Adipocyte (in vitro differentiated cells): Measurements from ENCODE around the gene MRTFB.
"Not testable (repeated sequence)": the region's sequence is repeated elsewhere in the genome, so short reads cannot be mapped to it uniquely, and the experiment has no call there.

Experiments
- DNase-seq: peaks from one replicate; pipeline ENCODE4 v3.0.0-alpha.2; 2015; ENCODE audit warnings: low read depth
- H3K27me3 ChIP-seq: replicated peaks from 2 replicates; pipeline ENCODE4 v1.7.0; 2013; ENCODE audit warnings: mild to moderate bottlenecking, low read length, moderate library complexity; ENCODE audit not compliant: control insufficient read depth, insufficient read depth
- H3K36me3 ChIP-seq: 2 replicates; pipeline ENCODE4 v1.7.0; 2013; ENCODE audit warnings: low read length, mild to moderate bottlenecking, moderate library complexity; ENCODE audit not compliant: control insufficient read depth, insufficient read depth, severe bottlenecking
- H3K4me1 ChIP-seq: 2 replicates; pipeline ENCODE4 v1.7.0; 2013; ENCODE audit warnings: mild to moderate bottlenecking, low read length, moderate library complexity; ENCODE audit not compliant: control insufficient read depth, insufficient read depth
- H3K4me3 ChIP-seq: 2 replicates; pipeline ENCODE4 v1.7.0; 2013; ENCODE audit warnings: mild to moderate bottlenecking, low read length, moderate library complexity
- H3K9ac ChIP-seq: 2 replicates; pipeline ENCODE4 v1.7.0; 2013; ENCODE audit warnings: mild to moderate bottlenecking, low read length, moderate library complexity
- H3K9me3 ChIP-seq: 2 replicates; pipeline ENCODE4 v1.7.0; 2013; ENCODE audit warnings: mild to moderate bottlenecking, low read length, moderate library complexity; ENCODE audit not compliant: control insufficient read depth

The MRTFB gene, protein sequence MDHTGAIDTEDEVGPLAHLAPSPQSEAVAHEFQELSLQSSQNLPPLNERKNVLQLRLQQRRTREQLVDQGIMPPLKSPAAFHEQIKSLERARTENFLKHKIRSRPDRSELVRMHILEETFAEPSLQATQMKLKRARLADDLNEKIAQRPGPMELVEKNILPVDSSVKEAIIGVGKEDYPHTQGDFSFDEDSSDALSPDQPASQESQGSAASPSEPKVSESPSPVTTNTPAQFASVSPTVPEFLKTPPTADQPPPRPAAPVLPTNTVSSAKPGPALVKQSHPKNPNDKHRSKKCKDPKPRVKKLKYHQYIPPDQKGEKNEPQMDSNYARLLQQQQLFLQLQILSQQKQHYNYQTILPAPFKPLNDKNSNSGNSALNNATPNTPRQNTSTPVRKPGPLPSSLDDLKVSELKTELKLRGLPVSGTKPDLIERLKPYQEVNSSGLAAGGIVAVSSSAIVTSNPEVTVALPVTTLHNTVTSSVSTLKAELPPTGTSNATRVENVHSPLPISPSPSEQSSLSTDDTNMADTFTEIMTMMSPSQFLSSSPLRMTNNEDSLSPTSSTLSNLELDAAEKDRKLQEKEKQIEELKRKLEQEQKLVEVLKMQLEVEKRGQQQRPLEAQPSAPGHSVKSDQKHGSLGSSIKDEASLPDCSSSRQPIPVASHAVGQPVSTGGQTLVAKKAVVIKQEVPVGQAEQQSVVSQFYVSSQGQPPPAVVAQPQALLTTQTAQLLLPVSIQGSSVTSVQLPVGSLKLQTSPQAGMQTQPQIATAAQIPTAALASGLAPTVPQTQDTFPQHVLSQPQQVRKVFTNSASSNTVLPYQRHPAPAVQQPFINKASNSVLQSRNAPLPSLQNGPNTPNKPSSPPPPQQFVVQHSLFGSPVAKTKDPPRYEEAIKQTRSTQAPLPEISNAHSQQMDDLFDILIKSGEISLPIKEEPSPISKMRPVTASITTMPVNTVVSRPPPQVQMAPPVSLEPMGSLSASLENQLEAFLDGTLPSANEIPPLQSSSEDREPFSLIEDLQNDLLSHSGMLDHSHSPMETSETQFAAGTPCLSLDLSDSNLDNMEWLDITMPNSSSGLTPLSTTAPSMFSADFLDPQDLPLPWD

DNA sequence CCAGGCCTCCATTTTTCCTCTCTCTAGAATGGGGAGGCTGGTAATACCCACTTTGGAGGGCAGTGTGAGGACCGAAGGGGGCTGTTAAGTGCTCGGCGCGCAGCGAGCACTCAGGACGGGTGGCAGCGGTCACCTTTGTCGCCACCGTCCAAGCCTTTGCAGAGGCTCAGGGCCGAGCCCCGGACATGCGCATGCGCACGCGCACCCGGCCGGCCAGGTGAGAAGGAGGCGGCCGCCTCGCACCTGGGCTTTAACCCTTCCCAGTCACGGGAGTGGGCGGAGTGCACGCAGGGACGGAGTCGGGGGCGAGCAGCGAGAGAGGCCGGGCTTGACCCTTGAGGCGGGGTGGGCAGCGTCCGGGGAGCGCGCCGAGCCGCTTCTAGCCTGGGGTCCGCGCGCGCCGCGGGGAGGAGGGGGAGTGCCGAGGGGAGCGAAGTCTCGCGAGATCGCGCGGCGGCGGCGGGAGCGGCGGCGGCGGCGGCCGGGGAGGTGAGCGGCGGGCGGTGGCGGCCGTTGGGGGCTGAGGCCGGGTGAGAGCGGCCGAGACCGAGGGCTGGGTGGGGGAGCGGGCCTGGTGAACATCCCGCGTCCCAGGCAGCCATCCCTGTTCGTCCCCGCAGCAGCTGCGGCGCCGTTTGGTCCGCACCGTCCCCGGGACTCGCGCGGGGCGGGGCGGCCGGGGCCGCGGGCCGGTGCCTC lies at the start of gene MRTFB:
Gene MRTFB (plus strand): TSS at position 443 of the 699 bp plus-strand sequence. CDS start 69,288 bp downstream, outside the sequence.
- peak within 1 kb of the TSS; percentile 91 for H3K4me3 ChIP-seq
- no peaks in the 10 kb centered on the region for H3K9me3 ChIP-seq
- H3K4me1 ChIP-seq = peaks cover 6% of the 10 kb centered on the region
- peak; percentile 87 for DNase-seq
- no peaks in the 10 kb centered on the region for H3K36me3 ChIP-seq
- peaks cover 3% of the 10 kb centered on the region for H3K27me3 ChIP-seq
- H3K9ac ChIP-seq = peak within 1 kb of the TSS; percentile 93

DNA sequence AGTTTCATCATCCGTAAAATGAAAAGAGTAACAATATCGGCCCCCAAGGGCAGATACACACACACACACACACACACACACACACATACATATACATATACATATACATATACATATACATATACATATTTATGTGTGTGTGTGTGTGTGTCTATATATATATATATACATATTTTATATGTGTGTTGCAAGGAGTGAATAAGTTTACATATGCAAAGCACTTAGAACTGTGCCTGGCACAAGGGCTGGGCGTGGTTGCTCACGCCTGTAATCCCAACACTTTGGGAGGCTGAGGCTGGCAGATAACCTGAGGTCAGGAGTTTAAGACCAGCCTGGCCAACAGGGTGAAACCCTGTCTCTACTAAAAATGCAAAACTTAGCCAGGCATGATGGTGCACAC lies 47.6 kb upstream of the MRTFB start:
- not testable (repeated sequence) for H3K9me3 ChIP-seq, H3K4me1 ChIP-seq, H3K4me3 ChIP-seq, H3K36me3 ChIP-seq, H3K27me3 ChIP-seq, H3K9ac ChIP-seq, DNase-seq

DNA sequence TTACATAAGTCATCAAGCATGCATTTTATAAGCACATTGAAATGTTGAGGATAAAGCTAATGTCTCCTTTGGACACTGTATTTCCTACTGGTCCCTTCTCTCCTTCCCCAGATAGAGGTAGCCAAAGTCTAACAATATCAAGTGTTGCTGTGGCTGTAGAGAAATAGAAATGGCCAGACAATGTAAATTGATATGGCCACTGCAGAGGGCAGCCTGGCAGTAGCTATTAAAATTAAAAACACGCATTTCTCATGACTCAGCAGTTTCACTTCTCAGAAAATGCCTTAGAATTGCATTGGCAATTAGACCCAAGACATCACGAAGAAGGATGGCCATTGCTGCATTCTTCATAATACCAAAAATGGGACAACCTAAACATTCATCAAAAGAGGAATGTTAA lies 46.8 kb upstream of the MRTFB start:
- H3K4me3 ChIP-seq = no peak overlapping the region
- H3K4me1 ChIP-seq = peaks cover 7% of the 10 kb centered on the region
- peaks cover 7% of the 10 kb centered on the region for H3K27me3 ChIP-seq
- peaks cover 5% of the 10 kb centered on the region for H3K9me3 ChIP-seq
- no peaks in the 10 kb centered on the region for H3K36me3 ChIP-seq
- DNase-seq = peak; percentile 67
- no peak overlapping the region for H3K9ac ChIP-seq

DNA sequence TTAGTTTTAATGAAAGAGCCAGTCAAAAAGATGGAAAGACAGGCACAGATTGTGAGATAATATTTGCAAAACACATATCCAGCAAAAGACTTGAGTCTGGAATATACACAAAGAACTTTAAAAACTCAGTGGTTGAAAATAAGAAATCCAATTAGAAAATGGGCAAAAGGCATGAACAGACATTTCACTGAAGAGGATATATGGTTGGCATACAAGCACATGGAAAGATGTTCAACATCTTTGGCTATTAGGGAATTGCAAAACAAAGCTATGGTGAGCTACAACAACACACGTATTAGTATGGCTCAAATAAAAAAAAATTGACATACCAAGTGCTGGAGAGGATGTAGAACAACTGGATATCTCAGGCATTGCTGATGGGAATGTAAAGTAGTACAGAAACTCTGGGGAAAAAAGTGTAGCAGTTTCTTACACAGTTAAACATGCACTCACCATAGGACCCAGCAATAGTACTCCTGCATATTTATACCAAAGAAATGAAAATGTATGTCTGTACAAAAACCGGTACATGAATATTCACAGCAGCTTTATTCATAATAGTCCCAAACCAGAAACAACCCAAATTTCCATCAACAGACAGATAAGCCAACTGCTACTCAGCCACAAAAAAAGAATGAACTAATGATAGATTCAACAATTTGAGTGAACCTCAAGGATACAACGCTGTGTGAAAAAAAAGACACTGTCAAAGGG lies 44.4 kb upstream of the MRTFB start:
- Histone ChIP-seq H3K9ac (no peak overlapping the region), H3K36me3 (no peaks in the 10 kb centered on the region), H3K9me3 (peaks cover 5% of the 10 kb centered on the region), H3K27me3 (peaks cover 7% of the 10 kb centered on the region), H3K4me1 (peaks cover 7% of the 10 kb centered on the region), H3K4me3 (no peak overlapping the region)
- DNase-seq = no peak

DNA sequence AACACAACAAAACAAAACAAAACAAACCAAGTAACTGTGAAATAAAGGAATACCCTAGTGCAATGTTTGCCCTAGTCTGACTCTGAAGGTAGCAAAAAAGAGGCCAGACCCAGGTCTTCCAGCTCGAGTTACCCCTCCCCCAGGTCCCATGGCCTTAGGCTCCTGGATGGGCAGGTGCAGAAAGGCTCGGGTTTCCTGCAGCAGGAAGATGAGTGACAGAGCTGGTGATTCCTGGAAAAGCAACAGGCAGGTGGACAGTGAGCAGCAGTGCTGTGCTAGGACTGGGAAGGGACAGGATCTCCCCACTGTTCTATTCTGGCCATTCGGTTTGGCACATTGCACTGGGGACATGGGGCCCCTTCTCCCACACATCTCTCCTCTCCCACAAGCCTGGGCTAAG lies 42.9 kb upstream of the MRTFB start:
- Histone ChIP-seq H3K9me3 (peaks cover 5% of the 10 kb centered on the region), H3K4me3 (no peak overlapping the region), H3K9ac (no peak overlapping the region), H3K4me1 (peaks cover 7% of the 10 kb centered on the region), H3K27me3 (peaks cover 7% of the 10 kb centered on the region), H3K36me3 (no peaks in the 10 kb centered on the region)
- no peak for DNase-seq

DNA sequence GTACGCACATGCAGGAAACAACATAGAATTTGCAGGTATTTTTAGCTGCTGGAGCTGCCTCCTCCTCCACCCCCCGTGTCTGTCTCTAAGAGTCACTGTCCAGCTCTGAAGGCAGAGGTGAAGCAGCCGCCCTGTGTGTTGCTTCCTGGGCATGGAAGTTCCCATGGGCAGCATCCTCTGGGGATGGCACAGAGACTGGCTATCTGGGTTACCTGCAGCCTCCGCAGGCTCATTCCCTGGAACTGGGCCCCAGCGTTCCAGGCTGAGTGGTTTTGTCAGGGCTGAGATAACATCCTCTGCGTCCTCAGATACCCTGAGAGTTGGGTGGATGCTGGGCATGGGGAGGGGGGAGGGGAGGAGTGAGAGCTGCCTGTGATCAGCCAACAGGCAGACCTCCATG lies 41.5 kb upstream of the MRTFB start:
- no peak for DNase-seq
- Histone ChIP-seq H3K4me1 (peaks cover under 1% of the 10 kb centered on the region), H3K9ac (no peak overlapping the region), H3K4me3 (no peak overlapping the region), H3K27me3 (peaks cover 7% of the 10 kb centered on the region), H3K9me3 (peaks cover 5% of the 10 kb centered on the region), H3K36me3 (no peaks in the 10 kb centered on the region)

DNA sequence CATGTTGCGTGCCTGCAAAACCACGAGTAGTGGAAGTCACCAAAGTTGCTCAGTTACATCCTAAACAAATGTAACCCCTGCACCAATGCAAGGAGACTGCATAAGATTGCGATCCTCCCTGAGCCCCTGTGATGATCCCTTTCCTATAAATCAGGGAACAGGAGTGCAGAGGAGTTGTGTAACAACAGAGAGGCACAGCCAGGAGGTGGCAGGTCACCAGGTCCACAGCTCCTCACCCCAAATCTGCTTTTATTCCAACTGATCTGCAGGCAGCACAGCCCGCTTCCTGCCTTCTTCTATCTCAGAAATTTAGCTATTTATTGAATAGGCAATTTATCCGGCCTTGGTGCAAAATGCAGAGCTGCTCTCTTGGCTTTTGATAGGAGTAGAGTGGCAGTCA lies 36.0 kb upstream of the MRTFB start:
- Histone ChIP-seq H3K9ac (no peak overlapping the region), H3K9me3 (peaks cover 13% of the 10 kb centered on the region), H3K4me3 (no peak overlapping the region), H3K4me1 (no peaks in the 10 kb centered on the region), H3K27me3 (no peaks in the 10 kb centered on the region), H3K36me3 (no peaks in the 10 kb centered on the region)
- DNase-seq = no peak

DNA sequence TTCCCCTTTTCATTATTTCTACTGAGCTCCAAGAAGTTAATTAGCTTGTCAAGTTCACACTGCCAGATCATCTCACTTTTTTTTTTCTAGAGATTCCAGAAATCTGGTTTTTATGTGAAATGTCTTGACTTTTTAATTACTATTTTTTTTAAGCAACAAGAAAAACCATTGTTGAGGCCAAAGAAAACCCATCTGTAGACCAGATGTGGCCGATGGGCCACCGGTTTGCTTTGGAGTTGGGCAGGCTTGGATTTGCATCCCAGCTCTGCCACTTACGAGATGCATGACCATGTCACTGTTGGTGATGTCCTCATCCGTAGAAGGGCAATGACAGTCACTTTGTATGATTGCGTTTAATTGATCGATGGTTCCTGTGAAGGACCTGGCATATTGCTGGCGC lies 34.2 kb upstream of the MRTFB start:
- H3K4me1 ChIP-seq = no peaks in the 10 kb centered on the region
- H3K36me3 ChIP-seq = no peaks in the 10 kb centered on the region

DNA sequence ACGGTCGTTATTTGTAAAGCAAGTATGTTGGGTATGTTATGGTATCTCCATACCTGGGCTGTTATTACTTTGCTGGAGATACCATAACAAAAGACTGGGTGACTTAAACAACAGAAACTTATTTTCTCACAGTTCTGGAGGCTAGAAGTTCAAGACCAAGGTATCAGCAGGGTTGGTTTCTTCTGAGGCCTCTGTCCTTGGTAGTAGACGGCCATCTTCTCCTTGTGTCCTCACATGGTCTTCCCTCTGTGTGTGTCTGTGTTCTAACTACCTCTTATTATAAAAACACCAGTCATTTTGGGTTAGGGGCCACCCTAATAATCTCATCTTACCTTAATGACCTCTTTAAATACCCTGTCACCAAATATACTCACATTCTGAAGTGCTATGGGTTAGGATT lies 33.2 kb upstream of the MRTFB start:
- Histone ChIP-seq H3K36me3 (no peaks in the 10 kb centered on the region), H3K4me1 (no peaks in the 10 kb centered on the region), H3K9me3 (peaks cover 13% of the 10 kb centered on the region), H3K9ac (no peak overlapping the region), H3K4me3 (no peak overlapping the region), H3K27me3 (no peaks in the 10 kb centered on the region)
- DNase-seq = no peak

More for the DNA sequence above, 34.2 kb upstream of the MRTFB start:
- Histone ChIP-seq H3K27me3 (no peaks in the 10 kb centered on the region), H3K9me3 (peaks cover 13% of the 10 kb centered on the region), H3K4me3 (no peak overlapping the region), H3K9ac (no peak overlapping the region)
- no peak for DNase-seq

DNA sequence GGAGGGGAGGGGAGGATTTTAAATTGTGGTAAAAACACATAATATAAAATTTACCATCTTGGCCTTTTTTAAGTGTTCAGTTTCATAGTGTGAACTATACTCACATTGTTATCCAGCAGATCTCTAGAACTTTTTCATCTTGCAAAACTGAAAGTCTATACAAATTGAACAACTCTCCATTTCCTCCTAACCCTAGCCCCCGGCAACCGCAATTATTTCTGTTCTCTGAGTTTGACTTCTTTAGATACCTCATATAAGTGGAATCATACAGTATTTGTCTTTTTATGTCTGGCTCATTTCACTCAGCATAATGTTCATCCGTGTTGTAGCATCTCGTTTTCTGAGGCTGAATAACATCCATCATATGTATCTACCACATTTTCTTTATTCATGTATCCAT lies 30.0 kb upstream of the MRTFB start:
- Histone ChIP-seq H3K9me3 (peaks cover 13% of the 10 kb centered on the region), H3K9ac (no peak overlapping the region), H3K27me3 (peaks cover 5% of the 10 kb centered on the region), H3K4me3 (no peak overlapping the region), H3K4me1 (no peaks in the 10 kb centered on the region), H3K36me3 (no peaks in the 10 kb centered on the region)
- no peak for DNase-seq
